DOHH2 (cell line): Measurements from ENCODE around the gene EHD4.

ENCODE experiments used
- H3F3A ChIP-seq: fragments of 200-600 bp; sonication (generic), shearing (Covaris generic); 2 replicates; pipeline ENCODE4 v1.6.0; 2016; ENCODE audit warnings: antibody characterized with exemption, mild to moderate bottlenecking; ENCODE audit not compliant: control insufficient read depth, insufficient read depth
- H3K27ac ChIP-seq: fragments of 200-600 bp; sonication (generic); 2 replicates; pipeline ENCODE4 v1.5.1; 2014; ENCODE audit warnings: low read depth, mild to moderate bottlenecking, low read length, moderate library complexity
- H3K27me3 ChIP-seq: fragments of 200-600 bp; sonication (generic); 2 replicates; pipeline ENCODE4 v1.6.1; 2014; ENCODE audit warnings: mild to moderate bottlenecking, low read length, mixed read lengths; ENCODE audit not compliant: control insufficient read depth
- H3K36me3 ChIP-seq: fragments of 200-600 bp; sonication (generic); 2 replicates; pipeline ENCODE4 v1.6.1; 2014; ENCODE audit warnings: mild to moderate bottlenecking, low read length, moderate library complexity, mixed read lengths; ENCODE audit not compliant: control insufficient read depth
- H3K4me1 ChIP-seq: fragments of 200-600 bp; sonication (generic); 2 replicates; pipeline ENCODE4 v1.6.1; 2014; ENCODE audit warnings: mild to moderate bottlenecking, low read length, mixed read lengths; ENCODE audit not compliant: control insufficient read depth
- H3K4me2 ChIP-seq: fragments of 200-600 bp; sonication (generic); 2 replicates; pipeline ENCODE4 v1.6.0; 2014; ENCODE audit warnings: mild to moderate bottlenecking, low read length, moderate library complexity
- H3K4me3 ChIP-seq: fragments of 200-600 bp; sonication (generic); 2 replicates; pipeline ENCODE4 v1.5.1; 2014; ENCODE audit warnings: mild to moderate bottlenecking, low read length, mixed read lengths
- H3K79me2 ChIP-seq: fragments of 200-600 bp; sonication (generic); 2 replicates; pipeline ENCODE4 v1.6.1; 2014; ENCODE audit warnings: mild to moderate bottlenecking, low read length, mixed read lengths; ENCODE audit not compliant: control insufficient read depth
- H3K9me2 ChIP-seq: fragments of 200-600 bp; sonication (generic); replicated peaks from 2 replicates; pipeline ENCODE4 v1.6.1; 2014; ENCODE audit warnings: mild to moderate bottlenecking, low read length, mixed read lengths; ENCODE audit not compliant: control insufficient read depth
- H3K9me3 ChIP-seq: fragments of 200-600 bp; sonication (generic); 2 replicates; pipeline ENCODE4 v1.6.1; 2014; ENCODE audit warnings: antibody characterized with exemption, low read length, mixed read lengths; ENCODE audit not compliant: control insufficient read depth, insufficient read depth
- H4K20me1 ChIP-seq: fragments of 200-600 bp; sonication (generic); 2 replicates; pipeline ENCODE4 v1.6.0; 2014; ENCODE audit warnings: low read depth, mild to moderate bottlenecking, antibody characterized with exemption, low read length, moderate library complexity; ENCODE audit not compliant: control insufficient read depth, insufficient read depth
- CTCF ChIP-seq: fragments of 200-600 bp; sonication (generic); IDR thresholded peaks from one replicate; pipeline ENCODE4 v1.5.1; 2014; ENCODE audit warnings: antibody characterized with exemption, mild to moderate bottlenecking, low read depth, low read length; ENCODE audit not compliant: poor library complexity, severe bottlenecking
- EZH2phosphoT487 ChIP-seq: fragments of 200-600 bp; sonication (generic); IDR thresholded peaks from 2 replicates; pipeline ENCODE4 v1.6.1; 2017; ENCODE audit warnings: borderline replicate concordance, mild to moderate bottlenecking, antibody characterized with exemption, low read length, moderate library complexity, mixed read lengths

EHD4 gene

GRCh38 chr15:41918506-41919126 lies 53.7 kb downstream of the EHD4 start:
- Histone ChIP-seq H3K9me3 (no peaks in the 10 kb centered on the region), H3K4me3 (no peak overlapping the region), H3K4me2 (no peak overlapping the region), H3K79me2 (no peaks in the 10 kb centered on the region), H4K20me1 (no peaks in the 10 kb centered on the region), H3K36me3 (peaks cover 9% of the 10 kb centered on the region; the same call in 1 of the 2 replicates), H3K9me2 (no peaks in the 10 kb centered on the region), H3F3A (no peaks in the 10 kb centered on the region), H3K27me3 (no peaks in the 10 kb centered on the region), H3K4me1 (no peaks in the 10 kb centered on the region), H3K27ac (no peak overlapping the region)
- TF ChIP-seq EZH2phosphoT487 = no peak
- no peak for TF ChIP-seq CTCF

GRCh38 chr15:41917767-41918430 lies 54.5 kb downstream of the EHD4 start:
- Histone ChIP-seq H3K4me1 (no peaks in the 10 kb centered on the region), H3K79me2 (no peaks in the 10 kb centered on the region), H3K9me3 (no peaks in the 10 kb centered on the region), H3K9me2 (no peaks in the 10 kb centered on the region), H3K27ac (no peak overlapping the region), H3K4me2 (no peak overlapping the region), H3F3A (no peaks in the 10 kb centered on the region), H3K27me3 (no peaks in the 10 kb centered on the region), H3K4me3 (no peak overlapping the region), H3K36me3 (peaks cover 9% of the 10 kb centered on the region; the same call in 1 of the 2 replicates), H4K20me1 (no peaks in the 10 kb centered on the region)
- TF ChIP-seq CTCF (no peak), EZH2phosphoT487 (no peak)

GRCh38 chr15:41915255-41915994 lies 56.9 kb downstream of the EHD4 start:
- Histone ChIP-seq H3K4me1 (no peaks in the 10 kb centered on the region), H3K9me2 (no peaks in the 10 kb centered on the region)

More at GRCh38 chr15:41915255-41915994, 56.9 kb downstream of the EHD4 start:
- no peaks in the 10 kb centered on the region for H3K79me2 ChIP-seq
- H4K20me1 ChIP-seq = no peaks in the 10 kb centered on the region
- no peak overlapping the region for H3K4me2 ChIP-seq
- no peak overlapping the region for H3K4me3 ChIP-seq
- no peaks in the 10 kb centered on the region for H3K27me3 ChIP-seq
- no peaks in the 10 kb centered on the region for H3F3A ChIP-seq
- H3K27ac ChIP-seq = no peak overlapping the region
- TF ChIP-seq EZH2phosphoT487 (no peak), CTCF (no peak)
- no peaks in the 10 kb centered on the region for H3K9me3 ChIP-seq
- H3K36me3 ChIP-seq = peaks cover 9% of the 10 kb centered on the region; the same call in 1 of the 2 replicates
